Measurements from ENCODE around the gene ATXN1. TPM values are rescaled to one million over a fixed set of nuclear protein-coding genes. Genes with fewer than 3 reads are reported as not detected.

ATXN1 gene
- total and polyA plus RNA-seq, 2 experiments from 2014 or later, result 4.8 to 9.1 TPM

GRCh38 chr6:16676376-16676775, 84.9 kb downstream of the ATXN1 start (continued):
- TF ChIP-seq CTCF (conservative IDR thresholded peaks at IDR 0.05; ENCODE audit: low read depth in 2 of 2) (no peak), CREB1 (CRISPR knock-in tag; IDR thresholded peaks at IDR 0.05; ENCODE audit: low read depth) (no peak)

DNA sequence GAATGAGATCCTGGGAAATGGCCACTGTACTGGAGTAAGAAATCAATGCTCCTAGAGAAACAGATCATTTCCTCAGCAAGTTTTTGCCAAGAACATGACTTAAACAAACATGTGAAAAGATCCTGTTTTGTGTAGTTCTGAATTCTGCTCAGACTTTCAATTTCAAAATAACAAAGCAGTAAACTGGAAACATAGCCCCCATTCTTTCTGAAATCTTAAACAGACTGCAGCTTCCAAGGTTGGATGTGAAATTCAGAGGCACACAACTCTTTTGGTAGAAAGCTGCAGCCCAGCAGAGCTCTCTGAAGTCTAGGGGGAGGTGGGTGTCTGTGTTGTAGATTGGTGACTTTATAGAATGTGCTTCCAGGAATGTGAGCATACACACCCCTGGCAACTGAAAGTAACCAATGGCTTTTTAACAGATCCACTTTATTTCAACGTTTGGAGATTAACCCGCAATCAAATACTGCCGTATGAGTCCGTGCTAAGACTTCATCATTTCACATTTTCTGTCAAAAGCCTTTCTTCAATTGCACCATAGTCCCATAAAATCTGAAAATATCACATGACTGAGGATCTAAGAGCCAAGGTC, 86.4 kb downstream of the ATXN1 start:
- H4K20me1 ChIP-seq (replicated peaks; ENCODE audit: insufficient read depth), result no peaks in the 10 kb centered on the region; the same call in 1 of the 2 replicates
- peaks cover 13% of the 10 kb centered on the region for H3K4me1 ChIP-seq (ENCODE audit: insufficient read depth)
- H3K27ac Mint-ChIP-seq, result no peak overlapping the region
- no peaks in the 10 kb centered on the region for H3K9me3 Mint-ChIP-seq
- H3K79me2 ChIP-seq (replicated peaks; ENCODE audit: insufficient read depth), result no peaks in the 10 kb centered on the region
- H2AFZ ChIP-seq, result no peak overlapping the region
- ATAC-seq (no peak), DNase-seq (ENCODE audit: low spot score) (no peak)
- H3K27me3 ChIP-seq (ENCODE audit: insufficient read depth), result no peaks in the 10 kb centered on the region
- no peaks in the 10 kb centered on the region for H3K36me3 Mint-ChIP-seq (ENCODE audit: low read depth)
- H3K4me1 Mint-ChIP-seq, result peaks cover 19% of the 10 kb centered on the region
- H3K4me2 ChIP-seq, result no peak overlapping the region
- H3K36me3 ChIP-seq (ENCODE audit: insufficient read depth), result no peaks in the 10 kb centered on the region
- H3F3A ChIP-seq (replicated peaks; ENCODE audit: low read depth), result no peaks in the 10 kb centered on the region
- H3K27ac ChIP-seq (ENCODE audit: low read depth), result no peak overlapping the region
- H3K27me3 Mint-ChIP-seq (ENCODE audit: insufficient read depth, low read depth, poor library complexity), result peaks cover 2% of the 10 kb centered on the region
- H3K4me3 Mint-ChIP-seq, result no peak overlapping the region
- TF ChIP-seq NANOG (IDR thresholded peaks at IDR 0.05; ENCODE audit: borderline replicate concordance) (no peak), CREB1 (CRISPR knock-in tag; IDR thresholded peaks at IDR 0.05; ENCODE audit: low read depth) (no peak), STAT1 (IDR thresholded peaks at IDR 0.05; ENCODE audit: unreplicated experiment) (no peak), ZNF331 (CRISPR knock-in tag; IDR thresholded peaks at IDR 0.05; ENCODE audit: low read depth) (no peak), JUNB (IDR thresholded peaks at IDR 0.05; ENCODE audit: unreplicated experiment) (no peak), CTCF (conservative IDR thresholded peaks at IDR 0.05; ENCODE audit: low read depth in 2 of 2) (no peak), ZNF114 (CRISPR knock-in tag; IDR thresholded peaks at IDR 0.05) (no peak), ZNF462 (CRISPR knock-in tag; IDR thresholded peaks at IDR 0.05) (no peak), EZH2phosphoT487 (IDR thresholded peaks at IDR 0.05; ENCODE audit: unreplicated experiment) (no peak), EZH2 (IDR thresholded peaks at IDR 0.05; ENCODE audit: low read depth, unreplicated experiment) (no peak)
- TF ChIP-seq, protein P1, sequence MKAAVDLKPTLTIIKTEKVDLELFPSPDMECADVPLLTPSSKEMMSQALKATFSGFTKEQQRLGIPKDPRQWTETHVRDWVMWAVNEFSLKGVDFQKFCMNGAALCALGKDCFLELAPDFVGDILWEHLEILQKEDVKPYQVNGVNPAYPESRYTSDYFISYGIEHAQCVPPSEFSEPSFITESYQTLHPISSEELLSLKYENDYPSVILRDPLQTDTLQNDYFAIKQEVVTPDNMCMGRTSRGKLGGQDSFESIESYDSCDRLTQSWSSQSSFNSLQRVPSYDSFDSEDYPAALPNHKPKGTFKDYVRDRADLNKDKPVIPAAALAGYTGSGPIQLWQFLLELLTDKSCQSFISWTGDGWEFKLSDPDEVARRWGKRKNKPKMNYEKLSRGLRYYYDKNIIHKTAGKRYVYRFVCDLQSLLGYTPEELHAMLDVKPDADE (IDR thresholded peaks at IDR 0.05), result no peak
- H3K4me3 ChIP-seq, result no peak overlapping the region
- H3K9me2 ChIP-seq (ENCODE audit: insufficient read depth), result no peaks in the 10 kb centered on the region

All from GM23338 (cell line).